NCI-H1694 treated with DMSO at 0.1 percent for 48 hours (cell line): ENCODE measurements around the gene DHRS7B.
"Not testable (repeated sequence)": the region's sequence is repeated elsewhere in the genome, so short reads cannot be mapped to it uniquely, and the experiment has no call there.

Experiments
- DNase-seq: peaks from one replicate; lab custom pipeline; 2025; lab: John Stamatoyannopoulos, UW

Gene DHRS7B

DNA sequence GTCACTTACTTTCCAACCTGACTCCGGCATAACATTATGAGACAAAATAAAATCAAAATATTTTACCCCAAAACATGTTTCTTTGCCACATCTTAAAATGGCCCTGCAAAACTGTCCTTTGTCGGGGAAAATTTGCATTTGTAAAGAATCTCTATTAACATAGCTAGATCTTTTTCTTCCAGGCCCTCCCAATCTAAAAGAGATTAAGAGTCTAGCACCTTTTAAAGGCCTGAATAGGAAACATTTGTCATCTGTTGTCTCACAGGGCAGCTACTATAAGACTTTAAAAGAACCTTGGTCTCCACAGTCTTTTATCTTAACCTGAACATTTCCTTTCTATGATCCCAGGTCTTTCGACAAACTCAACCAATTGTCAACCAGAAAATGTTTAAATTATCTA is 18.1 kb upstream of the DHRS7B start:
- no peak for DNase-seq

DNA sequence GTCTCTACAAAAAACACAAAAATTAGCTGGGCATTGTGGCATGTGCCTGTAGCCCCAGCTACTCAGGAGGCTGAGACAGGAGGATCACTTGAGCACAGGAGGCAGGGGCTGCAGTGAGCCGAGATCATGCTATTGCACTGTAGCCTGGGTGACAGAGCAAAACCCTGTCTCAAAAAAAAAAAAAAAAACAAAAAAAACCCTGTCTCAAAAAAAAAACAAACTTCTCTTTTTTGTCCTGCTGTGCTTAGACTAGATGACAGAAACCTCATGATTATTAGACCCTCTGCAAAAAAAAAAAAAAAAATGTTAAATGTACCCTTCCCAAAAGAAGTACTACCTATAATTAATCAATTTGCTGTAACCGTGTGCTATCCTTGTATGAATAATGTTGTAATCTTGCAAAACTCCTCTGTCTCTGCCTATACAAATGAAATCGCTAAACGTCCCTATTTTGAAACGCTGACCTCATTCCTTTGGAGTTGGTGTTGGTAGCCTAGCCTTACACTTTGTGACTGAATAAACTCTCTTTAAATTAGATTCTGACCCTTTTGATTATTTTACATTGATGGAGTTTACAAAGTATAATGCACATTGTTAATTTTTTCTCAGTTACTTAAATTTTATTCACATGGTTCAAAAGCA is 13.6 kb upstream of the DHRS7B start:
- no peak for DNase-seq

DNA sequence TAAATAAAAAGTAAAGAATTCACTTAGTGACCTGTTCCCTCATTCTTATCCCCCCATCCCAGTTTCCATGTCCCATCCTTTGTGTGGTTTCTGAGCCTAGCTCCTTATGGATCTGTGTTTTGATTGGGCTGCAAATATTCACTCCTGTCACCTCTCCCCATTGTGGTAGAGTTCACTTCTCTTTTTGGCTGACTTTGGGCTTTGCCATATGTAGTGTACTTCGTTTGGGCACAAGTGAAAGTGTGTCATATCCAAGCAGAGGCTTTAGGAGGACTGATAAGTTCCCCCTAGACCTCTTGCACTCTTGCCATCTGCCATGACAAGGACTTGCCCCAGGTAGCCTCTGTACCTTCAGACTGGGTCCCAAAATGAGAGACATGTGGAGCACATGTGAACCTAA is 13.0 kb upstream of the DHRS7B start:
- DNase-seq = no peak

DNA sequence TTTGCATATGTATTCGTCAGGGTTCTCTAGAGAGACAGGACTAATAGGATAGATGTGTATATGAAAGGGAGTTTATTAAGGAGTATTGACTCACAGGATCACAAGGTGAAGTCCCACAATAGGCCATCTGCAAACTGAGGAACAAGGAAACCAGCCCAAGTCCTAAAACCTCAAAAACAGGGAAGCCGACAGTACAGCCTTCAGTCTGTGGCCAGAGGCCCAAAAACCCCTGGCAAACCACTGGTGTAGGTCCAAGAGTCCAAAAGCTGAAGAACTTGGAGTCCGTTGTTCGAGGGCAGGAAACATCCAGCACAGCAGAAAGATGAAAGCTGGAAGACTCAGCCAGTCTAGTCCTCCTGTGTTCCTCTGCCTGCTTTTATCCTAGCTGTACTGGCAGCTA is 12.0 kb upstream of the DHRS7B start:
- not testable (repeated sequence) for DNase-seq

DNA sequence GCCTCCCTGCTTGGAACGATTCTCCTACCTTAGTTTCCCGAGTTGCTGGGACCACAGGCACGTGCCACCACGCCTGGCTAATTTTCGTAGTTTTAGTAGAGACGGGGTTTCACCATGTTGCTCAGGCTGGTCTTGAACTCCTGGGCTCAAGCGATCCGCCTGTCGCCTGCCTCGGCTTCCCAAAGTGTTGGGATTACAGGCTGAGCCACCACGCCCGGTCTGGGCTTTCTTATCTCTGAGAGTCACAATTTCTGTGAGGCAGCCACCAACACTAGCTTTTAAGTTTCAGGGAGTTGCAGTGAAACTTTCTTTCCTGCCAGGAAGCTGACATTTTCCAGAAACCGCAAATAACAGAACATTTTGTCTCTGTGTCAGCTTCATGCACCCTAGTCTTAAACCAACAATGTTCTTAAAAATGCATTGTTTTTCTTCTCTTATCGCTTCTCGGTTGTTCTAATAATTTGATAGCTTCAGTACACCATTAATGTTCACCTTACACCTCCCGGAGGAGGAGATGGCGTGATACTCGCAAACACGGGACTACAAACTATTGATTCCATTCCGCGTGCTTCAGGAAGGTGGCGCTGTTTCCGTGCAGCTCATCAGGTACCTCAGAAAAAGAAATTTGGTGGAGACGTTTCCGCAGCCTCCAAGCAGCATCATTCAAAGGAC is 7.4 kb upstream of the DHRS7B start:
- DNase-seq = peak; percentile 62

DNA sequence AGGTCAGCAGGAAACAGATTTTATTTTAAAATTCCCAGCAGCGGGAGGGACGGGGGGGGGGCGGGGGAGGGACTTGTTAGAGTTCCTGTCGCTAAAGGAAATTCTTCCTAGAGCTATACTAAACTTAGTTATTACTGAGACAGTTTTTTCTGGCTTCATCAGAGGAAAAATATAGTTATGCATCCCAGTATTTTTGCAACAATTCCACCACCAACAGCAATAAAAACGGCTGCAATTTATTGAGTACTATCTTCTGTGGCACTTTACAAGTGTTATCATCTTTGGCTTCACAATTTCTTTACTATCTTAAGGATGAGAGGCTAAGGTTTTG is 6.9 kb upstream of the DHRS7B start:
- DNase-seq = no peak

DNA sequence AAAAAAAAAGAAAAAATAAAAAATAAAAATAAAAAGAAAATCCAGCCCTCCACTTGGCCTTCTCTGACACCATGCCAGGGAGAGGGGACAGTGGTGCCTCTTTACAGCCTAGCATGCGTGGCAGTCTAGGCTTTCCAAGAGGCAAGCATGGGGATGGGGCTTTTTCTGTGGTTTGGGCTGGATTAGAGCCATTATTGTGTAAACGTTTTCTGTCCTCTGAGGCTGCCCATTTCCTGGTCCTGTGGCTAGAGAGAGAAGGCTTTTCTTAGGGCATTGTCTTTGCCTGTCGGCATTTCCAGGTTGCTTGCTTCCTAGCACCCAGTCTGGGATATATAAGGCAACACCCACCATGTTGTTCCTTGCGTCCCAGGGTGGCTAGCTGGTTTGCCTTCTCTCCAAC is 2.7 kb upstream of the DHRS7B start:
- no peak for DNase-seq

DNA sequence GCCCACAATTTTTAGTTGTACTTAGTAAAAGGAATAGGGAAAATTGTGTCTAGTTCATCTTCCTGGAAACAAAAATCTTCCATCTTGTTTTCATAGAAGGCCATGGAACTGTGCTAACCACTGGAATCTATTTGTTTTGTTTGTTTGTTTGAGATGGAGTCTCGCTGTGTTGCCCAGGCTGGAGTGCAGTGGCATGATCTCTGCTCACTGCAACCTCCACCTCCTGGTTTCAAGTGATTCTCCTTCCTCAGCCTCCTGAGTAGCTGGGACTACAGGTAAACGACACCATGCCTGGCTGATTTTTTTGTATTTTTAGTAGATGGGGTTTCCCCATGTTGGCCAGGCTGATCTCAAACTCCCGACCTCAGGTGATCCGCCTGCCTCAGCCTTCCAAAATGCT is 2.2 kb upstream of the DHRS7B start:
- DNase-seq = not testable (repeated sequence)

DNA sequence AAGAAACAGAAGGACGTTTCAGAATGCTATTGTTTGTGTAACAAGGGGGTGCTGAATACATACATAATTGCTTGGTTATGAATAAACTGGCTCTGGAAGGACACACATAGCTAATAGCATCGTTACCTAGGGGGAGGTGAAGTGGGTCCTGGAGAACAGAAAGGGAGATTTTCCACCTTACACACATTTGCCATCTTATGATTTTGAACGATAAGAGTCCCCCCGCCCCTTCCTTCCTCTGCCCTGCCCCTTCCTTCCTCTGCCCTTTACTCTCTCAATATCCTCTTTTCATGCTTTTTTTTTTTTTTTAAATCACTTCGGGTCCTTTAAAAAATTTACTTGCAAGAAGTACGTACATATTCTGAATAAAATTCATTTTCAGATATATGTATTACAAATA is 902 bp upstream of the DHRS7B start:
- DNase-seq = no peak

DNA sequence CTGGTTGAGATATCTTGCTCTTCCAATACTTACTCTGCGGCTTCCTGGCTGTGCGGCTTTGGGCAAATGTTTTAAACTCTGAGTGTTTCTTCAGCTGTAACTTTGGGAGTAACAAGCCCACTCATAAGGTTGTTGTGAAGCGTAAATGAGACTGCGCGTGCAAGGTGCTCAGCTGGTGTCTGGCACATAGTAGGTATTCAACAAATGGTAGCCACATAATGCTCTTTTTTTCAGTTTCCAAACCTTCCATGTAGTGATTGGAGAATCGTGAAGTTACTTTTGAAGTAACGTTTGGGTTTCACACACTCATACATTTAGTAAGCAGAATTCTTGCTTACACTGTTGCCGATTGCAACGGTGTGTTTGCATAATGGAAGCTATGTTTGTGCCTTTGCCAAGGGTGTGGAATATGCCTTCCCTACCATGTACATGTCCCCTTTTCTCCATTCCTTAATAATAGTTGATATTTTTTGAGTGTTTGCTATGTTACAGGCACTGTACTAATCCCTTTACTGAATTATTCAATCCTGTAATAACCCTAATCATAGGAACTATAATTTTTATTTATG is 829 bp downstream of the DHRS7B start:
- DNase-seq = no peak

DNA sequence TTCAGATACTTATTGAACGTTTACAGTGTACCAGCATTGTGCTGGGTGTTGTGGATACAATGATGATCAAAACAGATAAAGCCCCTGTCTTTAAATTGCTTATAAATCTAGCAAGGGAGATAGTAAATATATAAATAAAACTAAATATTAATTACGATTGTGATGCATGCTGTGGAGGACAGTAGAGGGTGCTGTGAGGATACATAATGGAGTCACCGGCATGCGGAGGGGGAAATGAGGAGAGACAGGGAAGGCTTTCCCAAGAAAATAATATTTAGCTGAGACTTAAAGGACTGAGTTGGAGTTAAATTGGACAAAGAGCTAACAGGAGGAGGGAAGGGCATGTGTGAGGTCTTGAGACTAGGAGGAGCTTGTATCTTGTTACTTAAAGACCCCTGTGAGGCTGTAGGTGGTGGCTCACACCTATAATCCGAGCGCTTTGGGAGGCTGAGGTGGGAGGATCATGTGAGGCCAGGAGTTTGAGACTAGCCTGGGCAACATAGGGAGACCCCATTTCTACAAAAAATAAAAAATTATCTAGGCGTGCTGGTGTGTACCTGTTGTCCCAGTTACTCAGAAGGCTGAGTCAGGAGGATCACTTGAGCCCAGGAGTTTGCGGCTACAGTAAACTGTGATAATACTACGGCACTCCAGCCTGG is 2.4 kb downstream of the DHRS7B start:
- DNase-seq = peak; percentile 47

DNA sequence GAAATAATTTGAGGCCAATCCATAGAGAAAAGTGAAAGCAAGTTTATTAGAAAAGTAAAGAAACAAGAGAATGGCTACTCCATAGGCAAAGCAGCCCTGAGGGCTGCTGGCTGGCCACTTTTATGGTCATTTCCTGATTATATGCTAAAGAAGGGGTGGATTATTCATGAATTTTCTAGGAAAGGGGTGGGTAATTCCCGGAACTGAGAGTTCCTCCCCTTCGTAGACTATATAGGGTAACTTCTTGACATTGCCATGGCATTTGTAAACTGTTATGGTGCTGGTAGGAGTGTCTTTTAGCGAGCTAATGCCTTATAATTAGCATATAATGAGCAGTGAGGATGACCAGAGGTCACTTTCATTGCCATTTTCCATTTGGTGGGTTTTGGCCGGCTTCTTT is 4.4 kb downstream of the DHRS7B start:
- DNase-seq = no peak

DNA sequence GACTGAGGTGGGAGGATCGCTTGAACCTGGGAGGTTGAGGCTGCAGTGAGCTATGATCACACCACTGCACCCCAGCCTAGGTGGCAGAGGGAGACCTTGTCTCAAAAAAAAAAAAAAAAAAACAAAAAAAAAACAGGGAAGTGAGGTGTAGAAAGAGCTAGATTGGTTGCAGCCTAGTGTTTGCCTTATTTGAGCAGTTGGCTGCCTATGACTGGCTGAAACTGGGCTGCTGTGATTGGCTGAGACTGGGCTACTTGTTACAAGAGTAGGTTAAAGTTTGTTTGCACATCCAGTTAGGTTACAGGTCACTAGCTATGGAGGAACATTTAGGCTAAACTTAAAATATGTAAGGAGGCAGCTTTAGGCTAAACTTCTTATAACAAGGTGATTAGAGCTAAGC is 5.7 kb downstream of the DHRS7B start:
- DNase-seq = no peak

DNA sequence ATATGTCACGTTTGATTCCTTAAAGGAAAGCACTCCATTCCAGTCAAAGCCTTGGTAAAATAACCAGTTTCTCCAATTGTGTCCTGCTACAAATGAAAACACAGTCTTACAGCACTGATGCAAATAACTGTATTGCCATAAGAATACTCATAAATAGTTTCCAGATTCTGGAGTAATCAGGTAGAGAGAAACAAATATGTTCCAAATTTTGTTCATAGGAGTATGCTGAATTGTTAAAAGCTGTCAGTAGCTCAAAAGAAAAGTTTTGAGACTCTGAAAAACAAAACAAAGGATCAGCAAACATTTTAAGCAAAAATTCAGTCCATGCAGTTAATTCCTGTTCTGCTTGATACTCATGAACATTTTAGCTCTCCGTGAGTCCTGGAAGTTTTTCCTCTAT is 7.8 kb downstream of the DHRS7B start:
- no peak for DNase-seq

DNA sequence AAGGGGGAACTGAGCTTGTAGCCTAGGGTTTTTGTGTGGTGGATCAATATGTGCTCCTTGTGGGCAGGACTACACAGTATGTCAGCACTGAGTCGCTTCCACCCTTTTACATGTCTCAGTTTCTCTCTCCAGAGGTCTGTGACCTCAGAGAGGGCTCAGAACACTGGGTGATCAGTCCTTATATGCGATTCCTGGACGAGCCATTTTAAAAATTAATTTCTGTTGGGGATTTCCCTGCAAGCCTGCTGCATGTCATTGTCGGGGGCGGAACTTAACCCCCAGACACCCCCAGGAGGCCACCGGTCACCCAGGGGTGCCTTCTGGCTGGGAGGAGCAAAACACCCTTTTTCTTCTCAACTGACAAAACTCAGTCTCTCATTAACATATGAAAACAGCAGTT is 14.1 kb downstream of the DHRS7B start:
- DNase-seq = no peak

DNA sequence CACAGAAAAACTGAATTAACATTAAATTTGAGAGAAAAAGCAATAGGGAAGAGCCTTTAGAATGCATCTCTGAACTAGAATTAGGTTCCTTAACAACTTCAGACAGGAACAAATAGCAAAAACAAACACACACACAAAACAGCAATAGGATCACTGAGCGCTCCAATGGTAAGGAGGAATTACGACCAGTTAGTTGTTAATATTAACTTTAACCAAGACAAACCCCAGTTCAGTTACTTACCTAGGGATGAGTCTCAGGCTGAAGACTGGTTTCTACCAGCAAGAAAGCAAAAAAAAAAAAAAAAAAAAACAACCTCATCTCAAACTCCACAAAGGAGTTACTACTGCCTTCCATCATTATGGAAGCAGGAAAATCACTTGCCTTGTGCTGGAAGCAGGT is 14.6 kb downstream of the DHRS7B start:
- DNase-seq = no peak

DNA sequence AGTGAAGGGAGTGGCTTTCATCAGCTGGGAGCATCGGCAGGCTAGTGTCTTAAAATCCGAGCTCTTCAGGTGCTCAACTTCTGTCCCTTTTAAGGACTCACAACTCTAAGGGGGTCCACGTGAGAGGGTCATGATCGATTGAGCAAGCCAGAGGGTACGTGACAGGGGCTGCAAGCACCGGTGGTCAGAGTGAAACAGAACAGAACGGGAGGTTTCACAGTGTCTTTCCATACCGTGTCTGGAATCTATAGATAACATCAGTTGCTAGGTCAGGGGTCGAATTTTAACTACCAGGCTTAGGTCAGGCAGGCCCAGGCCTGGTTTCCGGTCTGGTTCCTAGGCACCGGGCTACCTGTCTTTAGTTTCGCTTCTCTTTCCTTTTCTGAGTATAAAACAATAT is 15.3 kb downstream of the DHRS7B start:
- DNase-seq = not testable (repeated sequence)

DNA sequence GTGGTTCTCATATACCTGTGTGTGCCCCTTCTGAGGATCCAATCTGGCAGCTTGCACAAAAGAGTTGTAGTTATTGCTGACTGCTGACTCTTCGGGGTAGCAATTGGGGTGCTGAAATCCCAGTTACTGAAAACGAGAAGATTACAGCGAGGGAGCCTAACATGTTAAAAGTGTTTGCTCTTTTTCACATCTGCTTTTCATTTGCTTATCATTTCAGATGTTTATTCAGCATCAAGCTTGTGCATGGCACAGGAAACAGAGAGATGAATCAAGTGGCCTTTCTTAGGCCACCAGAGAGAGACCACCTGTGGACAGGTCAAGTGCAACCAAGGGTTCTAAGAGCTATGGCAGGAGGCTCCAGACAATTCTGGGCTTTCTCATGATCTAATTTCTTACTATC is 16.9 kb downstream of the DHRS7B start:
- DNase-seq = no peak

DNA sequence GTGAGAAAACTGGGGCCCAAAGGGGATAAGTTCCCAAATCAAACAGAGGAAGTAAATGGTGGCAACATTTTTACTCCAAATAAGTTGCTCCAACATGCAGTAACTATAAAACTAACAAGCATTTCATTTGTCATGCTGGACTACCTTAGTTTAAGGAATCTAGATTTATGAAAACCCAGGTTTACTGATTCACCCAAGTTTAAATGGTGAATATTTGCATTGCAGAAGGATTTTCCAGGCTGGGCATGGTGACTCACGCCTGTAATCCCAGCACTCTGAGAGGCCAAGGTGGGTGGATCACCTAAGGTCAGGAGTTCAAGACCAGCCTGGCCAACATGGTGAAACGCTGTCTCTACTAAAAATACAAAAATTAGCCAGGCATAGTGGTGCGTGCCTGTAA is 17.5 kb downstream of the DHRS7B start:
- DNase-seq = not testable (repeated sequence)

DNA sequence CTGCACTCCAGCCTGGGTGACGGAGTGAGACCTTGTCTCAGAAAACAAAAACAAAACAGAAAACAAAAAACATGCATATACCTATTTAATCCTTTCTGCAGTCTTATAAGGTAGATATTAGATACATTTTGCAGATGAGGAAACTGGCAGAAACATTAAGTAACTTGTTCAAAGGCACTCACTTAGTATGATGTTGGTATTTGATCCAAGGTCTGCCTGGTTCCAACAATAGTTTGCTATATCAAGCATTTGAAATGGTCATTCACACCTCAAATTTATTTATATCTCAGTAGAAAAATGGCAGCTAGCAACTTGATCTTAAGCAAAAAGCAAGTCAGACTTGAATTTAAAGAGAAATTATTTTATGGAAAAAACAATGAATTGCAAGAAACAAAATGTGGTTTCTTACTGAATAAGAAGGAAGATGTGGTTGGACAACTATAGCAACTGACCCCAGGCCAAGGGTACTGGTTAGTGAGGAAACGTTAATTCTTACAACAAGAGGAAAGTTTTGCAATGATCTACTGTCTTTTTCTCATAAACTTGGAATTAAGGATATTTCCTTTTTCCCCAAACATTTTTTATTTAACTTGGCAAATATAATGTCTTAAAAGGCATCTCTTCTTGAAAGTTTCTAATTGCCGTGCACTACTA is 19.7 kb downstream of the DHRS7B start:
- no peak for DNase-seq

DNA sequence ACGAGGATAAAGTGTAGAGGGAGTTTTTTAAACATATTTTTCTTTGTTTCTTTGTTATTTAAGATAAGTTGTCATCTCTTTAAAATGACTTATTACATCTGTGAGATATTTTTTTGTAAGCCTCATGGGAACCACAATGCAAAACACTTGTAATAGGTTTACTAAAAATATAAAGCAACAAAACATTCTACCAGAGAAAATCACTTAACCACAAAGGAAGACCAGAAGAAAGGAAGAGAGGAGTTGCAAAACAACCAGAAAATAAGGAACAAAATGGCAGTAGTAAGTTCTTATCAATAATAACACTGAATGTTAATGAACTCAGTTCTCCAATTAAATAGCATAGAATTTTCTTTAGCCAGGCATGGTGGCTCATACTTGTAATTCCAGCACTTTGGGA is 22.9 kb downstream of the DHRS7B start:
- no peak for DNase-seq

DNA sequence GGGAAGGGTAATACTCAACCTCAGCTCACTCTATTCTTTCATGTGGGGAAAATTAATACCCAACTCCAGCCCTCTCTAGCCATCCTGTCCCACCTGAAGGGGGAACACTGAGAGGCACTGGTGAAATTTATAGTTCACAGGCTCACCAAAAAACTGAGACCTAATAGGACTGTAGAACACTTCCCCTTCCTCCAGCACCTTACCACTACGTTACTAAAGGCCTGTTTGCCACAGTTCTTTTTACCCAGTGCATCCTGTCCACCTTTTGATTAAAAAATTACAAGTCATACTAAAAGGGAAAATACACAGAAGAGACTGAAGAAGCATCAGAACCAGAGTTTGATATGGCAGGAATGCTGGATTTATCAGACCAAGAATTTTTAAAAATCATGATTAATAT is 26.0 kb downstream of the DHRS7B start:
- DNase-seq = no peak
